Astrocyte of the spinal cord (primary cell): ENCODE measurements around the gene ALDOB.

ENCODE experiments used
- DNase-seq: peaks from one replicate; pipeline ENCODE4 v3.0.0; 2011; ENCODE audit warnings: low read depth, low spot score
- H3K4me3 ChIP-seq: 2 replicates; pipeline ENCODE4 v1.5.1; 2011; ENCODE audit warnings: low read depth, mild to moderate bottlenecking, low read length, moderate library complexity
- CTCF ChIP-seq: IDR thresholded peaks from 2 replicates; pipeline ENCODE4 v1.5.1; 2012; ENCODE audit warnings: low read depth, mild to moderate bottlenecking, low read length, inconsistent platforms
- in situ Hi-C: cut with HindIII; loops from 2 replicates; pipeline ENCODE4 v1.10.0; 2017; ENCODE audit warnings: low sequenced_read_pairs

ALDOB gene

GRCh38 chr9:101460965-101461364 lies 25.4 kb upstream of the ALDOB start:
- no peak for DNase-seq
- in situ Hi-C loops, result no loop called here
- TF ChIP-seq CTCF, result no peak
- no peak overlapping the region for H3K4me3 ChIP-seq

- H3K4me3 ChIP-seq, result no peak overlapping the region
- in situ Hi-C loops, result loop anchor here (10.0 kb wide), 1 partner anchor 76 kb away; the partner anchor contains the start of gene RNF20
- peak; percentile 88 for DNase-seq
- TF ChIP-seq CTCF, result peak; percentile 93
These were observed 23.5 kb upstream of the ALDOB start for GRCh38 chr9:101458963-101459631.

- H3K4me3 ChIP-seq, result no peak overlapping the region
- no peak for TF ChIP-seq CTCF
- no peak for DNase-seq
- in situ Hi-C loops, result loop anchor here (10.0 kb wide), 1 partner anchor 78 kb away; the partner anchor contains the start of gene RNF20
These were observed 21.4 kb upstream of the ALDOB start for GRCh38 chr9:101457003-101457402.

- in situ Hi-C loops, result loop anchor here (10.0 kb wide), 1 partner anchor 79 kb away; the partner anchor contains the start of gene RNF20
- TF ChIP-seq CTCF, result no peak
- H3K4me3 ChIP-seq, result no peak overlapping the region
- peak; percentile 62 for DNase-seq
These were observed 20.2 kb upstream of the ALDOB start for GRCh38 chr9:101455656-101456240.

GRCh38 chr9:101453776-101454570 lies 18.4 kb upstream of the ALDOB start:
- in situ Hi-C loops, result loop anchor here (10.0 kb wide), 1 partner anchor 81 kb away; the partner anchor contains the start of gene RNF20
- no peak overlapping the region for H3K4me3 ChIP-seq
- peak; percentile 81 for DNase-seq
- TF ChIP-seq CTCF, result no peak

- H3K4me3 ChIP-seq, result no peak overlapping the region
- DNase-seq, result no peak
- no peak for TF ChIP-seq CTCF
- in situ Hi-C loops, result loop anchor here (10.0 kb wide), 1 partner anchor 83 kb away; the partner anchor contains the start of gene RNF20
These were observed 15.9 kb upstream of the ALDOB start for GRCh38 chr9:101451498-101451897.
